Epithelial cell of esophagus (primary cell): Measurements from ENCODE around the gene CHRD.
"Not testable (repeated sequence)": the region's sequence is repeated elsewhere in the genome, so short reads cannot be mapped to it uniquely, and the experiment has no call there.

Experiments
- DNase-seq: peaks from one replicate; pipeline ENCODE4 v3.0.0; 2010; ENCODE audit warnings: low read depth
- H3K4me3 ChIP-seq: 2 replicates; pipeline ENCODE4 v1.5.1; 2011; ENCODE audit warnings: mild to moderate bottlenecking, low read length, control low read depth
- CTCF ChIP-seq: IDR thresholded peaks from 2 replicates; pipeline ENCODE4 v1.5.1; 2011; ENCODE audit warnings: low read depth, mild to moderate bottlenecking, low read length, control low read depth, inconsistent platforms; ENCODE audit not compliant: insufficient read depth; ENCODE audit errors: missing control alignments

The CHRD gene

GRCh38 chr3:184426691-184427141 lies 46.9 kb downstream of the CHRD start:
- no peak overlapping the region for H3K4me3 ChIP-seq
- DNase-seq = no peak
- TF ChIP-seq CTCF = no peak

GRCh38 chr3:184428561-184429175 lies 48.8 kb downstream of the CHRD start:
- no peak overlapping the region for H3K4me3 ChIP-seq
- no peak for DNase-seq
- TF ChIP-seq CTCF = no peak

GRCh38 chr3:184429786-184430185 lies 49.9 kb downstream of the CHRD start:
- DNase-seq = no peak
- no peak overlapping the region for H3K4me3 ChIP-seq

GRCh38 chr3:184430940-184431339 lies 51.1 kb downstream of the CHRD start:
- H3K4me3 ChIP-seq = no peak overlapping the region
- no peak for DNase-seq
- no peak for TF ChIP-seq CTCF

More at GRCh38 chr3:184429786-184430185, 49.9 kb downstream of the CHRD start:
- no peak for TF ChIP-seq CTCF

GRCh38 chr3:184433178-184433577 lies 53.3 kb downstream of the CHRD start:
- not testable (repeated sequence) for DNase-seq, H3K4me3 ChIP-seq

GRCh38 chr3:184439096-184439495 lies 59.2 kb downstream of the CHRD start:
- DNase-seq = no peak
- H3K4me3 ChIP-seq = no peak overlapping the region
- TF ChIP-seq CTCF = no peak
